ENCODE measurements around the gene LRIG1. TPM values are rescaled to one million over a fixed set of nuclear protein-coding genes. Genes with fewer than 3 reads are reported as not detected.

Gene LRIG1
- total RNA-seq (2014; rRNA removed; shearing (Covaris generic)), result 11.2 and 14.6 TPM in 2 replicates
- polyA plus RNA-seq (2015; cell fraction: cytosol; rRNA removed), result 14.8 and 18.2 TPM in 2 replicates
- polyA plus RNA-seq (2015; cell fraction: nucleus; rRNA removed), result 21.7 and 27.4 TPM in 2 replicates

GRCh38 chr3:66500576-66501482 lies at the start of gene LRIG1:
TSS of gene LRIG1 (minus strand) at chr3:66501022. CDS start at chr3:66500407, 615 bp downstream.
- DNase-seq (ENCODE audit: low read depth), result peak; percentile 93

- DNase-seq (ENCODE audit: low read depth), result no peak
Observed at GRCh38 chr3:66544619-66545429, 44.0 kb upstream of the LRIG1 start.

- no peak for DNase-seq (ENCODE audit: low read depth)
Observed at GRCh38 chr3:66542153-66542552, 41.3 kb upstream of the LRIG1 start.

- DNase-seq (ENCODE audit: low read depth), result no peak
Observed at GRCh38 chr3:66539466-66539989, 38.7 kb upstream of the LRIG1 start.

GRCh38 chr3:66538390-66538789 lies 37.6 kb upstream of the LRIG1 start:
- no peak for DNase-seq (ENCODE audit: low read depth)

GRCh38 chr3:66537735-66538134 lies 36.9 kb upstream of the LRIG1 start:
- no peak for DNase-seq (ENCODE audit: low read depth)

GRCh38 chr3:66536791-66537190 lies 36.0 kb upstream of the LRIG1 start:
- no peak for DNase-seq (ENCODE audit: low read depth)

- DNase-seq (ENCODE audit: low read depth), result no peak
Observed at GRCh38 chr3:66534304-66534845, 33.6 kb upstream of the LRIG1 start.

GRCh38 chr3:66532613-66533012 lies 31.8 kb upstream of the LRIG1 start:
- DNase-seq (ENCODE audit: low read depth), result no peak

- DNase-seq (ENCODE audit: low read depth), result no peak
Observed at GRCh38 chr3:66532160-66532587, 31.4 kb upstream of the LRIG1 start.

GRCh38 chr3:66531256-66531655 lies 30.4 kb upstream of the LRIG1 start:
- no peak for DNase-seq (ENCODE audit: low read depth)

- DNase-seq (ENCODE audit: low read depth), result no peak
Observed at GRCh38 chr3:66527246-66527645, 26.4 kb upstream of the LRIG1 start.

GRCh38 chr3:66525771-66526170 lies 24.9 kb upstream of the LRIG1 start:
- DNase-seq (ENCODE audit: low read depth), result no peak

GRCh38 chr3:66520724-66521123 lies 19.9 kb upstream of the LRIG1 start:
- DNase-seq (ENCODE audit: low read depth), result peak; percentile 24

- DNase-seq (ENCODE audit: low read depth), result no peak
Observed at GRCh38 chr3:66518644-66519043, 17.8 kb upstream of the LRIG1 start.

GRCh38 chr3:66518126-66518525 lies 17.3 kb upstream of the LRIG1 start:
- DNase-seq (ENCODE audit: low read depth), result no peak

- no peak for DNase-seq (ENCODE audit: low read depth)
Observed at GRCh38 chr3:66517241-66517640, 16.4 kb upstream of the LRIG1 start.

- no peak for DNase-seq (ENCODE audit: low read depth)
Observed at GRCh38 chr3:66508461-66508860, 7.6 kb upstream of the LRIG1 start.

GRCh38 chr3:66507423-66508260 lies 6.8 kb upstream of the LRIG1 start:
- DNase-seq (ENCODE audit: low read depth), result no peak

- DNase-seq (ENCODE audit: low read depth), result no peak
Observed at GRCh38 chr3:66506154-66506553, 5.3 kb upstream of the LRIG1 start.

Measured in HT1080 (cell line).